HuH-7.5 (cell line): Measurements from ENCODE around the gene LRRC2.
"Not testable (repeated sequence)": the region's sequence is repeated elsewhere in the genome, so short reads cannot be mapped to it uniquely, and the experiment has no call there.

ENCODE experiments used
- DNase-seq: peaks from one replicate; pipeline ENCODE4 v3.0.0; 2011; ENCODE audit warnings: low spot score

The LRRC2 gene

GRCh38 chr3:46496746-46497555 is 69.2 kb downstream of the LRRC2 start:
- DNase-seq, result no peak

GRCh38 chr3:46495901-46496456 is 70.1 kb downstream of the LRRC2 start:
- no peak for DNase-seq

GRCh38 chr3:46494491-46494890 is 71.6 kb downstream of the LRRC2 start:
- not testable (repeated sequence) for DNase-seq

- DNase-seq, result no peak
These were observed 73.1 kb downstream of the LRRC2 start for GRCh38 chr3:46492890-46493547.

- DNase-seq, result no peak
These were observed 74.7 kb downstream of the LRRC2 start for GRCh38 chr3:46491089-46492070.

- no peak for DNase-seq
These were observed 75.6 kb downstream of the LRRC2 start for GRCh38 chr3:46490338-46491084.

- no peak for DNase-seq
These were observed 76.2 kb downstream of the LRRC2 start for GRCh38 chr3:46489875-46490274.

- no peak for DNase-seq
These were observed 76.7 kb downstream of the LRRC2 start for GRCh38 chr3:46489381-46489780.

GRCh38 chr3:46488735-46489361 is 77.3 kb downstream of the LRRC2 start:
- DNase-seq, result peak; percentile 99

GRCh38 chr3:46485779-46486175 is 80.3 kb downstream of the LRRC2 start:
- no peak for DNase-seq

- no peak for DNase-seq
These were observed 81.0 kb downstream of the LRRC2 start for GRCh38 chr3:46484911-46485778.

GRCh38 chr3:46484388-46484787 is 81.7 kb downstream of the LRRC2 start:
- DNase-seq, result no peak

GRCh38 chr3:46483825-46484224 is 82.3 kb downstream of the LRRC2 start:
- DNase-seq, result no peak

- no peak for DNase-seq
These were observed 83.3 kb downstream of the LRRC2 start for GRCh38 chr3:46482632-46483350.

- DNase-seq, result no peak
These were observed 84.5 kb downstream of the LRRC2 start for GRCh38 chr3:46481636-46482035.

- DNase-seq, result no peak
These were observed 85.5 kb downstream of the LRRC2 start for GRCh38 chr3:46480491-46481195.

- DNase-seq, result no peak
These were observed 86.4 kb downstream of the LRRC2 start for GRCh38 chr3:46479696-46480095.

GRCh38 chr3:46479021-46479420 is 87.1 kb downstream of the LRRC2 start:
- no peak for DNase-seq

GRCh38 chr3:46478341-46478740 is 87.8 kb downstream of the LRRC2 start:
- no peak for DNase-seq
